HEK293T (cell line): ENCODE results near the gene MAN1A2.

Source experiments
- ARNT ChIP-seq: fragments of 450-650 bp; IDR thresholded peaks from 2 replicates; pipeline ENCODE4 v1.6.1; 2017; ENCODE audit warnings: mild to moderate bottlenecking
- ELF4 ChIP-seq: fragments of 450-650 bp; IDR thresholded peaks from 2 replicates; pipeline ENCODE4 v1.6.1; 2017; ENCODE audit warnings: antibody characterized with exemption
- FOXA1 ChIP-seq: fragments of 450-650 bp; IDR thresholded peaks from 2 replicates; pipeline ENCODE4 v1.6.1; 2016; ENCODE audit warnings: mild to moderate bottlenecking
- FOXK2 ChIP-seq: fragments of 450-650 bp; IDR thresholded peaks from 2 replicates; pipeline ENCODE4 v1.6.1; 2016; ENCODE audit warnings: mild to moderate bottlenecking
- FOXM1 ChIP-seq: fragments of 450-650 bp; IDR thresholded peaks from 2 replicates; pipeline ENCODE4 v1.6.1; 2017; ENCODE audit warnings: mild to moderate bottlenecking, borderline replicate concordance
- HDGF ChIP-seq: fragments of 450-650 bp; IDR thresholded peaks from 2 replicates; pipeline ENCODE4 v1.6.1; 2017; ENCODE audit warnings: antibody characterized with exemption, borderline replicate concordance
- NFRKB ChIP-seq: fragments of 450-650 bp; IDR thresholded peaks from 2 replicates; pipeline ENCODE4 v1.6.1; 2016; ENCODE audit warnings: mild to moderate bottlenecking, moderate library complexity
- SP1 ChIP-seq: fragments of 450-650 bp; IDR thresholded peaks from 2 replicates; pipeline ENCODE4 v1.6.1; 2017
- TF ChIP-seq, protein P1 (sequence below): fragments of 450-650 bp; IDR thresholded peaks from 2 replicates; pipeline ENCODE4 v1.6.1; 2016

- TF ChIP-seq FOXM1 (no peak), NFRKB (no peak), FOXK2 (no peak), SP1 (no peak), HDGF (no peak), ELF4 (no peak), FOXA1 (no peak), ARNT (no peak)
- TF ChIP-seq, protein P1, sequence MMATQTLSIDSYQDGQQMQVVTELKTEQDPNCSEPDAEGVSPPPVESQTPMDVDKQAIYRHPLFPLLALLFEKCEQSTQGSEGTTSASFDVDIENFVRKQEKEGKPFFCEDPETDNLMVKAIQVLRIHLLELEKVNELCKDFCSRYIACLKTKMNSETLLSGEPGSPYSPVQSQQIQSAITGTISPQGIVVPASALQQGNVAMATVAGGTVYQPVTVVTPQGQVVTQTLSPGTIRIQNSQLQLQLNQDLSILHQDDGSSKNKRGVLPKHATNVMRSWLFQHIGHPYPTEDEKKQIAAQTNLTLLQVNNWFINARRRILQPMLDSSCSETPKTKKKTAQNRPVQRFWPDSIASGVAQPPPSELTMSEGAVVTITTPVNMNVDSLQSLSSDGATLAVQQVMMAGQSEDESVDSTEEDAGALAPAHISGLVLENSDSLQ, result no peak
These were observed 159.8 kb downstream of the MAN1A2 start for GRCh38 chr1:117527074-117527473.
